Testis (tissue), 2 donors: ENCODE data around the gene IFT57.

Experiments
- CTCF ChIP-seq, 3 experiments: fragments of 450-650 bp in 2 of 3; fragments of 200-600 bp in 1 of 3; sonication (generic) in 1 of 3; IDR thresholded peaks; one replicate each; pipeline ENCODE4 v1.5.1; 2016 to 2019; ENCODE audit warnings: antibody characterized with exemption in 3 of 3, mild to moderate bottlenecking in 2 of 3, moderate library complexity in 1 of 3
- POLR2A ChIP-seq: fragments of 450-650 bp; IDR thresholded peaks from one replicate; pipeline ENCODE4 v1.6.1; 2017; ENCODE audit warnings: antibody characterized with exemption, mild to moderate bottlenecking, moderate library complexity

GRCh38 chr3:108153451-108153981 lies 68.7 kb downstream of the IFT57 start:
- TF ChIP-seq POLR2A (no peak), CTCF (IDR thresholded peaks at IDR 0.05) (peak in 1 of 3 experiments; percentile 23)
